Mesenteric fat pad (tissue), 1 donor: ENCODE results near the gene SLC10A3. TPM values are rescaled to one million over a fixed set of nuclear protein-coding genes. Genes with fewer than 3 reads are reported as not detected.
A peak's percentile ranks its signal among the peaks of the same experiment; 100 is the strongest.

ENCODE experiments used
- DNase-seq: peaks from one replicate; pipeline ENCODE4 v3.0.0-alpha.2; 2020; ENCODE audit warnings: low spot score
- total RNA-seq: library from RNA; stranded (reverse); fragmentation: NEBNext Ultra II Directional; extraction: Animal tissue kit (Norgen Biotek cat#: 25700); gene quantifications from one replicate; pipeline ENCODE4 v1.2.1, GENCODE V29; 2021
- donor health status: DM: yes; HTN: yes; CAD: no.

The SLC10A3 gene
- total RNA-seq, 1 donor from 2014 or later = 30.4 TPM

DNA sequence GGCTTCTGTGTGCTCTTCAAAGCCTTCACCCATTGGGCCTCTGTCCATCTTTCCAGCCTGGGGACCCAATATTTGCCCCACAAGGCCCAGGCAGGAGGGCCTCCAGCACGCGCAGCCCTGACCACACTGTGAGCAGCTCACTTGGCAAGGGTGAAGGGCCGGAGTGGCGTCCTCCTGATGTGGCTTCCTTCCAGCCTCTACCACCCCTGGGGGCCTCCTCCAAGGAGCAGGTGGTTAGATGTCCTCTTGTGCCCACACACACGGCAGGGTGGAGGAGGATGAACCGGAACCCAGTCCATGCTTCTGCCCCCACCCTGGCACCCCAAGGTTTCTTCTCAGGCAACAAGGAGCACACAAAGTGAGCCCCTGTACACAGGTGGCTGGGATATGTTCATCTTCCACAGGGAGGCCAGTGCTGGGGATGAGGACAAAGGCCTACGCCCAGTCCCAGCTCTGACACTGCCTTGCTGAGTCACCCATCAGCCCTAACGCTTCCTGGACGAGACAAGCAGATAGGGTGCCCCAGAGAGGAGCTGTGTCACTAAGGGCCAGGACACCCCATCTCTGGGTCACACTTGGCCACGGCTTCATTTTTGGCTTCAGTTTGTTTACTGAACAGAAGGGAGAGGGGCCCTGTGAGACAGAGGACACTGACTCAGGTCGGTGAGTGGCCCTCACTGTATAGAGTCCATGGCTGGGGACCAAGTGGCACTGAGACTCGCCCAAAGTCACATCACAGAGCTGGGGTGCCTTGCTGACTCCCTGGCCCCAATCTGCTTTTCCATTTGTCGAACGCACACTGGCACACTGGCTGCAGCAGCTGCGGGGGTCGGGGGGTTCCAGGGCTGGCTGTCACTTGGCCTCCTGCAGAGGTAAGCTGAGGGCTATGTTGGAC, 5.9 kb downstream of the SLC10A3 start:
- no peak for DNase-seq

DNA sequence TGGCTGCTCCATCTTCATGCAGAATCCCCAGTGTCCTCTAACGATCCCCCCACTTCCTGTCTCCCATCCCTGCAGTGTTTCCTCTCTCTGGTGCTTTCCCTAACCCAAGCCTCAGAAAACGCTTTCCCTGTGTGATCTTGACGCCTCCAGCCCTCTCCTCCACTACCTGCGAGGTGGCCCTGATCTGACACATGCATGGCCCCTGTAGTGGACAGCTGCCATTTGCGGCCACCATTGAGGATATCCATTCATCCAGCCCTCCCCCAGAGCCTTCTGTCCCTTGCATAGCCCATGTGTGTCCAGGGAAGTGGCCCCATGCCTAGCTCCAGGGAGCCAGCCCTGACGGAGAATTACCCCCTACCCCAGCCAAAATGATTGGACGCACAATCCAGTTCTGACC, 7.1 kb downstream of the SLC10A3 start:
- DNase-seq = no peak

DNA sequence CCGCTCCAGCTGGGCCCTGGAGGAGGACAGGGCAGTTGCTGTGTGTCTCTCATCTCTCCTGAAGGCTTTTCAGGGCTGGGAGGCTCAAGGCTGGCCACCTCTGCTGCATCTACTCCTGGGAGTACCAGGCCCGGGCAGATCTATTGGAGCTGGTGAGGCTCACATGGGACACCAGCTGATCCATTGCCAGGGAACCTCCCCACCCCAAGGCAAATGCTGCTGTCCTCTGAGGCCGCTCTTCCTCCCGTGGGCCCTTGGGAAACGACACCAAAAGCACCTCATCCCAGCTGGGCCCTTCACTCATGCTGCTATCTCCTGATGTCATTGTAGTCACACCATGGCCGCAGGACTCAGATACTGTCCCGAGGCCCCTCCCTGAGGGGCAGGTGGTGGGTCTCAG, 7.6 kb downstream of the SLC10A3 start:
- no peak for DNase-seq

DNA sequence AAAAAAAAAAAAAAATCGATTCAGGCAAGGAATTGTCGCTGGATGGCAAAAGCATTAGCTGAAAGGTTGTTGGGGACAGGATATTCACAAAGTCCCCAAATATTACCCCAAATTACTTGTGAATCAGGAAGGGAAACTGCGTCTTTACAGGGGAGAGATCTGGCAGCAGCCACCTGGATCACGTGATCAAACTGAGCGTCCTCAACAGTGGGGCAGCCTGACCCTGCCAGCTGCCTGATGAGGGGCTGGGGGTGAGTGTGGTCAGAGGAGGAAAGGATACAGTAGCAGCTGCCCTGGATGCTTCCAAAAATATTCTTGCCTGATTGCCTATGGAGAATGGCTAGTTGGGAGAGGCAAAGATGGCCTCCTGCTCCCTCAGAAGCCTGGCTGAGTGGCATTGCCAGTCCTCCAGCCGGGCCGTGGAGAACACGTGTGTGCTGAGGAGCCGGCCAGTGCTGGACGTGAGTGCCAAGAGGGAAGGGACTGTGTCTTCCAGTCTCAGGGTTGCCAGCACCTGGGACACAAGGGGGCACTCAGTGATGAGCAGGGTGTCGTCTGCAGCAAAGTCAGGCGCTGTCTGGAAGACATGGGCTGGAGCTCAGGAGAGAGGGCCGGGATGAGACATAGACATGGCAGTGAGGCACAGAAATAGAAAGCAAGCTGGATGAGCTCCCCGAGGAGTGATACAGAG, 8.4 kb downstream of the SLC10A3 start:
- no peak for DNase-seq

DNA sequence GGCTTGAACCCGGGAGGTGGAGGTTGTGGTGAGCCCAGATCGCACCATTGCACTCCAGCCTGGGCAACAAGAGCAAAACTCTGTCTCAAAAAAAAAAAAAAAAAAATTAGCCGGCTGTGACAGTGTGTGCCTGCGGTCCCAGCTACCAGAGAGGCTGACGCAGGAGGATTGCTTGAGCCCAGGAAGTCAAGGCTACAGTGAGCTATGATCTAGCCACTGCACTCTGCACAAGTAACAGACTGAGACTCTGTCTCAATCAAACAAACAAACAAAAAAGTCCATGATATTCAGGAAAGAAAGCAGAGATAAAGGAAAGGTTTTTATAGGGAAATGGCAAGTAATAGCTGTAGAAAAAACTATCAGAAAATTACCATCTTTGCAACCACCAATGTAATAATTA, 9.2 kb downstream of the SLC10A3 start:
- DNase-seq = no peak

DNA sequence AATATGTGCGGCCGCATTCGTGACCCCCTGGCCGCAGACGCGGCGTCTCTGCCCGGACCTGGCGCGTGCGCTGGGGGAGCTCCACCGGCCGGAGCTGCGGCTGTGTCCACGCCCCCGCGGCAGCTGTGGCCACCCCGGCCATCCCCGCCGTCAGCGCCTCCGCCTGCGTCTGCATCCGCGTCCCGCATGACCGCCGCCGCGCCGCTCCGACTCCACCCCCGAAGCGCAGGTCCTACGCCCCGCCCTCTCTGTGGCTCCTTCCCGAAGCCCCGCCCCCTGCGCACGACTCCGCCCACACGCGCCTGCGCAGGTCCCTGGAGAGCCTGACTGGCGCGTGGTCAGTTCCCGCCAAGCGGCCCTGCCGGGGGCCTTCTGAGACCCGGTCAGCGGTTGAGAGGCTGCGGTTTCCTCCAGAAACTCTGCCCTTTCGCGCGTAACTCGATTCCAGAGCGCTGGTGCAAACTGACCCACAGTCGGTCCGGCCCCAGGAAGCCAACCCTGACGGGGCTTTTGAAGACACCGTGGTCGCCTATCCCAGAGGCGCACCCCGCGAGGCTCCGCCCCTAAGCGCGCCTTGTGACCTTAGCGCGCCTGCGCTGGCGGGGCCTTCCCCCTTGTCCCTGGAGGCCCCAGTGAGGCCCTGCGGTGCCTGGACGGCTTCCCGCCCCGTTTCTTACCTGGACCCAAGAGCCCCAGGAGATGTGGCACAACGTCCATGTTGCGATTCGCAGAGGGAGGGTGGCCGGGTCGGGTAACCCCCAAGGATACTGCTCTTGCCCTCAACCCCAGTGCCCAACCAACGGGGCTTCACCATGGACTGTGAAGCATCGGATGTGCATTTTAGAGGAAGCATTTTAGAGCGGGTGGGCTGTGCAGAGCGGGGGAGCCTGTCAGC, 11.5 kb downstream of the SLC10A3 start, which contains the start of gene LAGE3:
Gene LAGE3, minus strand, starts transcription at position 554 of the 895 bp plus-strand sequence. Its CDS starts 366 bp downstream, at position 188.
- DNase-seq = peak; percentile 97

DNA sequence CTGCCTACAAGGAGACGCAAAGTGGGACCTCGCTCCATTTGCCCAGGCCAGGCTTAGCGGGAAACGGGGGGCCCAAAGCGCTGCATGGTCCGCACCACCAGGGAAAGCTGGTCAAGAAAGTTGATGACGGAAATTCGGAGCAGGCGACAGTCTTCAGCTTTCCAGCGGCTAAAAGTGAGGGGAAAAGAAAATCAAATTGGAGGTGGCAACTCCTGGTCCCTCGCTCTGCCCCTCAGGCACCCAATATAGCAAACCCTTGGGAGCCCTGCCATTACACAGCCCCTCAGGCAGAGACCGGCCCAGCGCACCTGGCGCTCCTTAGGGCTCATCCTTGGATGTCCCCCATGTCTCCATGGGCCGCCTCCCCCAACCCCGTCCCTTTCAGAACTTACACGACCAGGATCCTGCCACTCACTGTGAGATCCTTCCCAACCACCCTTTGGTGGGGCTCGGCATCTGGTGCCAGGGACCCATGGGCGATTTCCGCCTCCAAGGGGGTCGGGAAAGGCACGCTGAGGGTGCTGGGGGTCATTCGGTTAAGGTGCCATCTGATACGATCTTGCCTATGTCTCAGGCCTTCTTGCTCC, 12.4 kb downstream of the SLC10A3 start:
- no peak for DNase-seq

DNA sequence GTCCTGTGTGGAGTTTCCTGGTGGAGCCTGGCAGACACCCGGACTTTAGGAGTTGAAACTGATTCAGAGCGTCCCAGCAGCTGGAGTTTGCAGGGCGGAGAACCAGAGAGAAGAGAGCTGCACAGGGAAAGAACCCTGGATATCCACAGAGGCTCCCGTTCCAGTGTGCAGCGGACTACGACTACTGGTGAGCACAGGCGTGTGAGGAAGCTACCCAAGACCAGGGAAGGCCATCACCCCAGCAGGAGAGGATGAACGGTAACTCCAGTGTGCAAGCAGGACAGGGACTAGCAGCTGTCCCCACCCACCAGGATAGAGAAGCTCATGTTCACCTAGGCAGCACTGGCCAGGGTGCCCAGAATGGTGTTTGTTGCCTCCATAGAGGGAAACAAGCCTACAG, 13.6 kb downstream of the SLC10A3 start:
- no peak for DNase-seq

DNA sequence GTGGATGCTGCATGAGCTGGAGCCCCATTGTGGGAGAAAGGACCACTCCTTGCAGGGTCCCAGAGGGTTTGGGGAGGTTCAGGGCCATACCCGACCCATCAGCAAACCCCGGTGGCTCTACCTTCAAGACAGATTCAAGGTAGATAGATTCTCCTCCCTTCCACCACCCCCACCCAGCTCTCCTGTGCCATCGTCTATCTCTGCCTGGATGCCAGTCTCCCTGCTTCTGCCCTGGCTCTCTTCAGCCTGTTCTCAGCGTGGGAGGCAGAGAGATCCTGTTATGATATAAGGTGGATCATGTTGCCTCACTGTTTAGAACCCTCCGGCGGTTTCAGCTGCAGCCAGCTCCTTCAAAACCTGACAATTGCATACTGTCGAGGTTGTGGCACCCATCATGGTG, 16.7 kb downstream of the SLC10A3 start:
- no peak for DNase-seq

DNA sequence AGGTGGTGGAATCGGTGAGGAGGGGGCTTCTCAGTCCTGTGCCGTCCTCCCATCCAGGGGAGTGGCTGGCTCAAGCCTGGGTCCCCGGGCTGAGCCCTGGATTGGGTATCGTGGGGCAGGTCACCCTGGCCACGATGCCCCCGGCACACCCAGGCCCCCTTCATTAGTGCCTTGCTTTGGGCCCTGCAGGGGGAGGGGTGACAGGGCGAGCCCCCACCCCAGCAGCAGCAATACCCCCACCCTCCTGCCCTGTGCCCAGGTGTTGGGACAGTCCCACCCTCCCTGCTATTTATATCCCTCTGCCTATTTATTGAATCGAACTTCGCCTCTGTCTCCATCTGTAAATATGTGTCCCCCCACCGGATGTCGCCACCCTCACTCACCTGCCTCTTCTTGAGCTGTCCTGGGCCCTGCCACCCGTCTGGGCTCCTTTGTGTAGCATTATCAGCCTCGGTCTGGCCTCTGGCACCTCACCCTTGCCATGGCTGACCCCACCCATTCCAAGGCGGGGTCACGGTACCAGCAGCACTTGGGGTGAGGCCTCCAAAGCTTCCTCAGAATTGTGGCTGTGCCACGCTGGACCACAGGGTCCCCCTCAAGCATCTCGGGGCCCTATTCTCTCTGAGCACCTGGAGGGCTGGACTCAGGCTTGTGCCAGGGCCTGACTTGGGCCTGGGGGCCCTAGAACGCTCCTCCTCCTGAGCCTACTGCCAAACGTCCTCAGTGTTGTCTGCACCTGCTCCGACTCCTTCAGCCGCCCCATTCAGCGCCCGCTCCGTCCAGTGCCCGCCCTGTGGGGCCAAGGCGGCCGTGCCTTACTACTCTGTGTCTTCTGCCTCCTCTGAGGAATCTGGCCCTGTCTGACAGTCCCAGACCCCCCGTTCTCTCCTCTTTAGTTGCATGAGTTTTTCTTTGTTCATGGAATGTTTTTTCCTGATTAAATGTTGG, 17.5 kb downstream of the SLC10A3 start:
- no peak for DNase-seq

DNA sequence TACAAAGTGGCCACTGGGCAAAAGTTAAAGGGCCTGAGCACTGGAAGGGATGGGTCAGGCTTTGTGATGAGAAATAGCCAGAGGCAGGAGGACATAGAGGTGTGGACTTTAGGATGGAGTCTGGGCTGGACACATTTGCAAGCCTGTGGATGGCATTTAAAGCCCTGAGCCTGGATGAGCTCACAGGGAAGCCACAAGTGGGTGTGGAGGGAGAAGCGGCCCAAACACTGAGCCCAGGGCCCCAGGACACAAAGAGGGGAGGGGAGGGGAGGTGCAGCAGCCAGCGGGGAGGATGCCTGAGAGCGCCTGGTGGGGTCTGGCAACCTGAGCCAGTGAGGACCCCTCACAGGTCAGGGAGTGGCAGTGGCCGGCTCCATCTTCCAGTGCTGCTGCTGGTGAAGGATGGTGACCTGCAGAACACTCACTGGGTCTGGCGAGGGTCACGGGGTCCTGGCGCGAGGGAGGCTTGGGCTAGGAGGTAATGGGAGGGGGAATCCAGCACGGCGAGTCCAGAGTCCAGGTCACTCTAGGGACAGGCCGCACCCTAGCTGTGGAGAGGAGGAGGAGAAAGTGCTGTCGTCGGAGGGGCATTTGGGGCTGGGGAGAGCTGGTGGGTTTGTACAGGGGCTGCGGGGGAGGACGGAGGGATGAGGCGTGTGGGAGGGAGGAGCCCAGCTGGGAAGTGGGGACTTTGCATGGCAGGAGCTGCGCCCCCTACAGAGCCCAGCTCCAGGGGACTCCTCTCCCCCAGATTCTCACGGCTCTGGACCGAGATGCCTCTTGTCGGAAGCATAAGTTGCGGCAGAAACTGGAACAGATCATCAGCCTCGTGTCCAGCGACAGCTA, 18.4 kb downstream of the SLC10A3 start:
- DNase-seq = no peak

DNA sequence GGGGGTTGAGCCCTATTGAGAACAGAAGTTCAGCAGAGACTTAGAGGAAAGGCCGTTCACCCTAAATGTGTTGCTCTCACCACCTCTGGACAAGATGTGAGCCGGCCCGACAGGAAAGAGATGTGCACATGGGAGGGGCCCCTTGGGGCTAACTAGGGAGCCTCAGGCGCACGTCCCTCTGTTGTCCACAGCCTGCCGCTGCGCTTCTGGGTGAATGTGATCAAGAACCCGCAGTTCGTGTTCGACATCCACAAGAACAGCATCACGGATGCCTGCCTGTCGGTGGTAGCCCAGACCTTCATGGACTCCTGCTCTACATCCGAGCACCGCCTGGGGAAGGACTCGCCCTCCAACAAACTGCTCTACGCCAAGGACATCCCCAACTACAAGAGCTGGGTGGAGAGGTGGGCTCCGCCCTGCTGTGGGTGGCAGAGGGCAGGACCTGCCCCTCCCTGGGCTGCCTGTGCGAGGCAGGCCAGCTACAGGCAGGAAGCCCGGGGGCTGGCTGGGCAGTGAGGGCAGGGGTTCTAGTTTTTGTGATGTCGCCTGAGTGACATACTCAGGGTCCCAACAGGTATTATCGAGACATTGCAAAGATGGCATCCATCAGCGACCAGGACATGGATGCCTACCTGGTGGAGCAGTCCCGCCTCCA, 19.4 kb downstream of the SLC10A3 start:
- DNase-seq = no peak

DNA sequence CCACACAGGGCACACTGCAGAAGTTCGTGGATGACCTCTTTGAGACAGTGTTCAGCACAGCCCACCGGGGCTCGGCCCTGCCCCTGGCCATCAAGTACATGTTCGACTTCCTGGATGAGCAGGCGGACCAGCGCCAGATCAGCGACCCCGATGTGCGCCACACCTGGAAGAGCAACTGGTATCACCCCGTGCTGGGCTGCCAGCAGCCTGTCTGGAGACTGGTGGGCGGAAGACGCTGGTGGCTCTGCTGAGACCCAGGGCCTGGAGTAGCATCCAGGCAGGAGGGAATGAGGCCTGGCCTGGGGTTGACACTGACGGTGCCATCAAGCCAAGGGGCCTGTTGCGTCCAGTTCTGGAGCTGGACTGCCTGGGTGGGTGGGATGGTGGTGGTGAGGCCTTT, 20.0 kb downstream of the SLC10A3 start:
- no peak for DNase-seq

DNA sequence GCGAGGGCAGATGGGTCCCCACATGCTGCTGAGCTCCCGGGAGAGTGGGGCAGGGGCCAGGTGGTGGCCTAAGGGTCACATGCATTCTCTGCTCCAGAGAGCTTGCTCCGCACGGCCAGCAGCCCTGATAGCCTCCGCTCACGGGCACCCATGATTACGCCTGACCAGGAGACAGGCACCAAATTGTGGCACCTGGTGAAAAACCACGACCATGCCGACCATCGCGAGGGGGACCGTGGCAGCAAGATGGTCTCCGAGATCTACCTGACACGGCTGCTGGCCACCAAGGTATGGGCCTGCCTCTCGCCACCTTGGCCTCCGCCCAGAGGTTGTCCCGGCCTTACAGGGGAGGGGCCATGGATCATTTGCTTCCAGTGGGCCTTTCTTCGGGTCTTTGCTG, 20.5 kb downstream of the SLC10A3 start:
- no peak for DNase-seq

DNA sequence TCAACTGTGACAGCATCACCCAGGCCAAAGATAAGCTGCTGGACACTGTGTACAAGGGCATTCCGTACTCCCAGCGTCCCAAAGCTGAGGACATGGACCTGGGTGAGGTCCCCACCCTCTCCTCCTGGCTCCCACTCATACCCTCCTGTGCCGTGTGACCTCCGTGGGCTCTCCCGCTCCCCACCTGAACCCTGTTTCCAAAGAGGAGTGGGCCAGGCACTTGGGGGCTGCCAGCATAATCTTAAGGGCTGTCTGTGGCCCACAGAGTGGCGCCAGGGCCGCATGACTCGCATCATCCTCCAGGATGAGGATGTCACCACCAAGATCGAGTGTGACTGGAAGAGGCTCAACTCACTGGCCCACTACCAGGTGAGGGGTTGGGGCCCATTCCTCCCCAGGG, 21.3 kb downstream of the SLC10A3 start:
- no peak for DNase-seq

DNA sequence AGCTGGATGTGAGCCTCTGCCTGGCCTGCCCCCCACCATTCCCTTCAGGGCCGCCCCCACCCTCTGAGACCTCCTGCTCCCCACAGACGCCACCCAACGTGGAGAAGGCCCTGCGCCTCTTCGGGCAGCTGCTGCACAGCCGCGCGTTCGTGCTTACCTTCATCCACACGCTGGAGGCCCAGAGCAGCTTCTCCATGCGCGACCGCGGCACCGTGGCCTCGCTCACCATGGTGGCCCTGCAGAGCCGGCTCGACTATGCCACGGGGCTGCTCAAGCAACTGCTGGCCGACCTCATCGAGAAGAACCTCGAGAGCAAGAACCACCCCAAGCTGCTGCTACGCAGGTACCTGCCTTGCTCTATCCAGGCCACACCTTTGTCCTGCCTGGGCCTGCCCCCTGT, 22.2 kb downstream of the SLC10A3 start:
- DNase-seq = no peak

DNA sequence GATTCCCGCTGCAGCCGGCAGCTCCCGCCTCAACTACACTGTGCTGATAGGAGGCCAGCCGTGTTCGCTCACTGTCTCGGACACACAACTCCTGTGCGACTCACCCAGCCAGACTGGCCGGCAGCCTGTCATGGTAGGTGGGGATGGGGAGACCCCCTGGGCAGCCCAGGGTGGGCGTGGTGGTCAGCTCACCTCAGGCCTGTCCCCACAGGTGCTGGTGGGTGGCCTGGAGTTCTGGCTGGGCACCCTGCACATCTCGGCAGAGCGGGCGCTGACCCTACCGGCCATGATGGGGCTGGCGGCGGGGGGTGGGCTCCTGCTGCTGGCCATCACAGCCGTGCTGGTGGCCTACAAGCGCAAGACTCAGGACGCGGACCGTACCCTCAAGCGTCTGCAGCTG, 22.9 kb downstream of the SLC10A3 start:
- no peak for DNase-seq

DNA sequence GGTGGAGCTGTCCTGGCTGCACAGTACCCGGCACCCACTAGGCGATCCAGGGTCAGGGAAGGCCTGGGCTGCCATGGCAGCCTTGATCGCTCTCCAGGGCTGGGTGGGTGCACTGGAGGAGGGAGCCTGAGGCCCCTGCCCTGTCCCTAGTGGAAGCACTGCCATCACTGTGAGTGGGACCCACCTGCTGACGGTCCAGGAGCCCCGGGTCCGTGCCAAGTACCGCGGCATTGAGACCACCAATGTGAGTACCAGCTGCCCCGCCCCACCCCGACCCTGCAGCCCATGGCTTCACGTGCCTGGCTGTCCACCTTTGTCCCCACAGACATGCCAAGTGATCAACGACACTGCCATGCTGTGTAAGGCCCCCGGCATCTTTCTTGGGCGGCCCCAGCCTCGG, 23.5 kb downstream of the SLC10A3 start:
- DNase-seq = no peak

DNA sequence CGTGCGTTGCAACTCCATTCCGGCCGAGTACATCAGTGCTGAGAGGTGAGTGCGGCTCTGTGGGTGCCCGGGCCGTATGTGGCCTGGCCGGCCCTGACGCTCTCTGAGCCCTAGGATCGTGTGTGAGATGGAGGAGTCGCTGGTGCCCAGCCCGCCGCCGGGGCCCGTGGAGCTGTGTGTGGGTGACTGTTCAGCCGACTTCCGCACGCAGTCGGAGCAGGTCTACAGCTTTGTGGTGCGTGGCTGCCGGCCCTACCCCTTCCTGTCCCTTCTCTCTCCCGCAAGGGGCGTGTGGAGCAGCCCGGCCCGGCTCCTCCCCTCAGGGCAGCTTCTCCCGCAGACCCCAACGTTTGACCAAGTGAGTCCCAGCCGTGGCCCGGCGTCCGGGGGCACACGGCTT, 24.4 kb downstream of the SLC10A3 start:
- DNase-seq = no peak
